ENCODE results near the gene PDE4A. TPM values are rescaled to one million over a fixed set of nuclear protein-coding genes. Genes with fewer than 3 reads are reported as not detected.

The PDE4A gene
- total RNA-seq, 1 experiment from 2014 or later, result 0.20 TPM

DNA sequence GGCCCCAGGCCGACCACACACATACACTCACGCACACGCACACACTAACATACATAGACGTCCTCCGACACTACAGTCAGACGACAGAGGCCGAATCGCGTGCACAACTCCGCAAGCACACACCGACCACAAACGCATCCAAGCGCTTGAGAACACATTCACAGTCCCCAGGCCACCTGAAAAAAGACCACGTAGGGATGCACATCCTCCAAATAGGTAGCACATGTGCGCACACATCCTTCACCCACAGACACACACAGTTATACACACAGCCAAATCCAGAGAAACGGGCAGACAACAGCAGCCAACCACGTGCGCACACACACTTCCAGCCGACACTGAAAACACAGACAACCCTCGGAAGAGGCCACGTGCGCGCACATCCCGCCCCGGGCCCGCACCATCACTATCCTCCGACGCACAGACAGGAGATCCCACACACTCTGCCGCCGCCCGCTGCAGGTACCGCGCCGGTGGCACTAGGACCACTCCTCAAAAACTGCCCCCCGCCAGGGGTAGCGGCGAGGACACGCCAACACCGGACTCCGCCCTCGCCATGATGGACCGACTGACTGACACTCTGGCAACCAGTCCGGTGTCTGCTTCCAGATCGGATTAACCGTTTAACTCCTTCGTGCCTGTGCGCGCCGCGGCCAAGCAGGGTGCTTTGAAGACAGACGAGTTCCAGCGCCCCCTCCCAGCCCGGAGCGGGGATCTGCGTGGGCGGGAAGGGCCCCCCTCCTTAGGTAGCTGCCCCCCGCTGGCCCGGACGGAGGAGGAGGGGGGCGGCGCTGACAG, 493 bp upstream of the PDE4A start:
- in situ Hi-C loops (cut with HindIII; ENCODE audit: low pct_unique_long_range_greater_than_20kb, low sequenced_read_pairs), result no loop called here
- DNase-seq (ENCODE audit: low read depth), result peak; percentile 86

DNA sequence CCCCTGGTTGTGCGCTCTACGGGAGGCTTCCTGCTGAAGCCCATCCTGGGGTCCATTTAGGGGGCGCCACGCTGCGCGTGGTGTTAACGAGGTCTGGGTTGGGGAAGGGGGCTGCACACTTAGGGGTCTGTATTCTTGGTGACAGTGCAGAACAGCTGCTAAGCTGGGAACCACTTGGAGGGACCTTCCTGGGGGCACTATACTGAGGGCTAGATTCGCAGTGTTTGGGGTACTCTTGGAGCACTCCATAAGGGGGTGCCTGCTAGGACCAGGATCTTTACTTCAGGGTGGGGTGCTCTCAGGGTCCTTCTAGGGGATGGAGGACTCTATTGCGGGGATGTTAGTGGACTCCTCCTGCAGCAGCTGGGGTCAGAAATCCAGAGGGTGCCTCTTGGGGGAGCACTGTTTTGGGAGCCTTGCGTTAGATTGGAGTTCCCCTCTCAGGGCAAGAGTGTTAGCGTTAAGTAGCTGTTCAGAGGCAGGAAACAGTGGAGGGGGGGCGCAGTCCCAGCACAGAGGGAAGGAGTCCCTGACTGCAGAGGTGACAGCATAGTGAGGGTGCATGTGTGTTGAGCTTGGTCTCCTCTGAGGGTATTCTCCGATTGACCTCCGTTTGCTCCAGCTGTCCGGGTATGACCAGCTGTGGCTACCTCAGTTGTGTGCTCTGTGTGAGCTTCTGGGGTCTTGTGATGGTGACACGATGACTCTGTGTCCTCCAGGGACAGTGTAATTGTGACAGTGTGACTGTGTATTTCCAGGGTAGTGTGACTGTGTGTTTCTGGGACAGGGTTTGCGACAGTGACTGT, 1.1 kb downstream of the PDE4A start:
- in situ Hi-C loops (cut with HindIII; ENCODE audit: low pct_unique_long_range_greater_than_20kb, low sequenced_read_pairs), result no loop called here

DNA sequence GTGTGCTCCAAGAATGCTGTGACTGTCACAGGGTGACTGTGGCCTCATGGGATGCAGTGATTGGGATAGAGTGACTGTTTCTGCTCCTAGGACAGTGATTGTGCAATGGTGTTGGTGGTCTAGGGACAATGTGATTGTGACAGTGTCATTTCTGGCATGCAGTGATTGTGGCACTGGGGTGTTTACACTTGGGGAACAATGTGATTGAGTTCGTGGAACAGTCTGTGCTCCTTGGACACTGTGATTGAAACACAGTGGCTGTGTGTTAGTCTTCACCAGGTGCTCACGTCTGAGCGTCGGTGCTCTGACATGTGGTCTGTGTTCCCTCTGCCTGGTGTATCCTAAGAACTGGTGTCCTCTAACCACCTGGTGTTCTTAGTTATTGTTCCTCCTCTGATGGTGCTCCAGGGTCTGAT, 1.7 kb downstream of the PDE4A start:
- DNase-seq (ENCODE audit: low read depth), result no peak
- in situ Hi-C loops (cut with HindIII; ENCODE audit: low pct_unique_long_range_greater_than_20kb, low sequenced_read_pairs), result no loop called here

More for the DNA sequence above, 1.1 kb downstream of the PDE4A start:
- DNase-seq (ENCODE audit: low read depth), result no peak

DNA sequence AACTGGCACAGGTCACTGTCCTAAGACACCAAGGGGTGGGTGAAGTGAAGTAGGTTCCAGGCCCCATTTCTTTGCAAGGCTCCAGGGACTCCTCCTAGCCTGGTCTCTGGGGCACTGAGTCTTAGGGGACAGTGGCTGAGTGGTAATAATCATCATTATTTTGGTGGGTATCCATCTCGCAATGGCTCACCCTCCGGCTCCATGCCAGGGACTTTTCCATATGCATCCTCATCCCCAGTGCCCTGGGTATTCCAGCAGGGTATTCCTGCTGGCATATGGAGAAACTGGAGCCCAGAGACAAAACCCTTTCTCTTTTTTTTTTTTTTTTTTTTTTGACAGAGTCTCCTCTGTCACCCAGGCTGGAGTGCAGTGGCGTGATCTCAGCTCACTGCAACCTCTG, 2.5 kb downstream of the PDE4A start:
- no peak for DNase-seq (ENCODE audit: low read depth)
- in situ Hi-C loops (cut with HindIII; ENCODE audit: low pct_unique_long_range_greater_than_20kb, low sequenced_read_pairs), result no loop called here

DNA sequence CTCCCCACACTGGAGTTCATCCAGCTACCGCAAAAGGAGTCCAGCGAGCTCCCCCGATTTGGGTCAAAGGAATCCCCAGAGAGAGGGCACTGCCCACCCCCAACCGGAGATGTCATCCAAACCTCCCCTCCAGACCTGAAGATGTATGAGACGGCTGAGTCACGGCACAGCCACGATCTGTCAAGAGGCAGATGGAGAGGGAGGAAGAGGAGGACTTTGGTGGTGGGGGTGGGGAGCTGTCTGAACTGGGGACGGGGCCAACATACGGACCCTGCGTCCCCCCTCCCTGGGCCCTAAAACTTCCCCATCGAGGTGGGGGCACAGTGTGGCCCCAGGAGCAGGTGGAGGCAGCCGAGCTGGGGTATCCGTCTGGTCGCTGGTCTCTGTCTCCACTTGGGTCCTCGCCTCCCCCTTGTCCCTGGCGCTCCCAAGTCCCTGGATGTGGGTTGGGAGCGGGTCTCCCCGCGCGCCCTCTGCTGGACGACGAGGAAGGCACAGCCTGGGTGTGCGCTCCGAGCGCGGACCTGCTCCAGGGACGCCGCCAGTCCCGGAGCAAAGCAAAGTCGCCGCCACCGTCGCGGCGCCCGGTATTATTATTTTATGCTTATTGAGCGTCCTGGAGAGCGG, 3.8 kb downstream of the PDE4A start:
- in situ Hi-C loops (cut with HindIII; ENCODE audit: low pct_unique_long_range_greater_than_20kb, low sequenced_read_pairs), result no loop called here
- peak; percentile 74 for DNase-seq (ENCODE audit: low read depth)

DNA sequence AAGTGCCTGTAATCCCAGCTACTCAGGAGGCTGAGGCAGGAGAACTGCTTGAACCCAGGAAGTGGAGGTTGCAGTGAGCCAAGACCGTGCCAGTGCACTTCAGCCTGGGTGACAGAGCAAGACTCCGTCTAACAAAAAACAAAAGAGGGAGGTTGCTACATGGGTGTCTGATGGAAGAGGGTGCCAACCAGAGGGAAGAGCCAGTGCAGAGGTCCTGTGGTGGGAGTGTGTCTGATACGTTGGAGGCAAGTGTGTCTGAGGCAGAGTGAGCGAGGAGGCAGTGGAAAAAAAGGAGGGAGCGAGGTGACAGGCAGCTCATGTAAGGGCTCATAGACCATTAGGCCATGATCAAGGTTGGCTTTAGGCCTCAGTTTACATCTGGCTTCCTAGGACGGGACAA, 6.8 kb downstream of the PDE4A start:
- no peak for DNase-seq (ENCODE audit: low read depth)
- in situ Hi-C loops (cut with HindIII; ENCODE audit: low pct_unique_long_range_greater_than_20kb, low sequenced_read_pairs), result no loop called here

DNA sequence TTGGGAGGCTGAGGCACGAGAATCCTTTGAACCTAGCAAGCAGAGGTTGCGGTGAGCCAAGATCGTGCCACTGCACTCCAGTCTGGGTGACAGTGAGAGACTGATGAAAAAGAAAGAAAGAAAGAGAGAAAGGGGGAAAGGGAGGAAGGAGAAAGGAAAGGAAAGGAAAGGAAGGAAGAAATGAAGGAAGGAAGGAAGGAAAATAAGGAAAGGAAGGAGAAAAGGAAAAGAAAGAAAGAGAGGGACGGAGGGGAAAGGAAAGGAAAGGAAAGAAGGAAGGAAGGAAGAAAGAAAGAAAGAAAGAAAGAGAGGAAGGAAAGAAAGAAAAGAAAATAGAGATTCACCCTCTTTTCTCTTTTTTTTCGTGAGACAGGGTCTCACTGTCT, 8.7 kb downstream of the PDE4A start:
- in situ Hi-C loops (cut with HindIII; ENCODE audit: low pct_unique_long_range_greater_than_20kb, low sequenced_read_pairs), result no loop called here

DNA sequence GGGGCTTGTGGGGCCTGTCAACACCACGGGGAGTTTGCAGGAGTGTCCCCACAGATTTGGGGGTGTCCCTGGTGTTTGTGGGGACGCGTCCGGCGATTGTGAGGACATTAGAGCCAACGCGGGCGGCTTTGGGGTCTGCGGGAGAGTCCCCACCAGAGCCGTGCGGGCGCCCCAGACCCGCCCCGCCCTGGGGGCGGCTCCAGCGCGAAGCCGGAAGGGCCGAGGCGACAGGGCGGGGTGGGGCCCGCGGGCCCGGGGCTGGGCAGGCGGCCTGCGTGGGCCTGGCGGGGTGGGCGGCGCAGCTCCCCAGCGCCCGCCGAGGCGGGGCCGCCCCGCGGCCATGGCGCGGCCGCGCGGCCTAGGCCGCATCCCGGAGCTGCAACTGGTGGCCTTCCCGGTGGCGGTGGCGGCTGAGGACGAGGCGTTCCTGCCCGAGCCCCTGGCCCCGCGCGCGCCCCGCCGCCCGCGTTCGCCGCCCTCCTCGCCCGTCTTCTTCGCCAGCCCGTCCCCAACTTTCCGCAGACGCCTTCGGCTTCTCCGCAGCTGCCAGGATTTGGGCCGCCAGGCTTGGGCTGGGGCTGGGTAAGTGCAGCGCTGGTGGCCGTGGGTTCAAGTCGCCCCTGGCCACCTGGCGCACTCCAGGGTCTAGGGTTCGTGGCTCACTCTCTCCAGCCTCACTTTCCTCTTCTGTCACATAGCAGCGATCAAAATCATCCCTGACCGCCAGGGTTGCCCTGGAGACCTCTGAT, 10.3 kb downstream of the PDE4A start:
- in situ Hi-C loops (cut with HindIII; ENCODE audit: low pct_unique_long_range_greater_than_20kb, low sequenced_read_pairs), result no loop called here
- DNase-seq (ENCODE audit: low read depth), result no peak

More for the DNA sequence above, 8.7 kb downstream of the PDE4A start:
- no peak for DNase-seq (ENCODE audit: low read depth)

DNA sequence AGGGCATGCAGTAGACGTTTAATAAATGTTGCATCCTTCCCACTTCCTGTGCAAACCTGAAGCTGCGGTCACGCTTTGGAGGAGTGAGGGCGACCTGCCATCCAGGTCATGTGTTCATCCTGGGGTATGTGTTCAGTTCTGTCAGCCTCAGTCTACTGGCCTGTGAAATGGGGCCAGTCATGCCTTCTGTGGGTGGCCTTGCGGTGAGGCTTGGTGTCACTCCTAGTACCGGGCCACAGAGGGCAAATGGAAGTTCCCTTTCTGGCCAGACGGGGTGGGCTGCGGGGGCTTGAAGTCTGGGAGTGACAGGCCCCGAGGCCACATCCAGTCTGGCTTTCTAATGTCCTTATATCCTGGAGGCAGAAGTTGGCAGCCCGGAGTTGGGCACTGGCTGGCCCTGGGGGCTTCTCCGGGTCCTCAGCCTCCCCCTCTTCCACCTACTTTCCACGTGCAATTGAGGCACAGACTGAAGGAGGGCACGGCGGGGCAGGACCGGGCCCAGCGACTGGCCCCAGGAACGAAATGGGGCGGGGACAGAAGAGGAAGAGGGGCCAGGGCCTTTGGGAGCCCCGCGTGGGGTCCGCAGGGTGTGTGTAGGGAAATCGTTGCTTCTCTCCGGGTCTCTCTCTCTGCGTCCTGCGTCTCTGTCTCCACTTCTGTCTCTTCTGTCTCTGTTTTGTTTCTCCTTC, 11.1 kb downstream of the PDE4A start:
- DNase-seq (ENCODE audit: low read depth), result no peak
- in situ Hi-C loops (cut with HindIII; ENCODE audit: low pct_unique_long_range_greater_than_20kb, low sequenced_read_pairs), result no loop called here

DNA sequence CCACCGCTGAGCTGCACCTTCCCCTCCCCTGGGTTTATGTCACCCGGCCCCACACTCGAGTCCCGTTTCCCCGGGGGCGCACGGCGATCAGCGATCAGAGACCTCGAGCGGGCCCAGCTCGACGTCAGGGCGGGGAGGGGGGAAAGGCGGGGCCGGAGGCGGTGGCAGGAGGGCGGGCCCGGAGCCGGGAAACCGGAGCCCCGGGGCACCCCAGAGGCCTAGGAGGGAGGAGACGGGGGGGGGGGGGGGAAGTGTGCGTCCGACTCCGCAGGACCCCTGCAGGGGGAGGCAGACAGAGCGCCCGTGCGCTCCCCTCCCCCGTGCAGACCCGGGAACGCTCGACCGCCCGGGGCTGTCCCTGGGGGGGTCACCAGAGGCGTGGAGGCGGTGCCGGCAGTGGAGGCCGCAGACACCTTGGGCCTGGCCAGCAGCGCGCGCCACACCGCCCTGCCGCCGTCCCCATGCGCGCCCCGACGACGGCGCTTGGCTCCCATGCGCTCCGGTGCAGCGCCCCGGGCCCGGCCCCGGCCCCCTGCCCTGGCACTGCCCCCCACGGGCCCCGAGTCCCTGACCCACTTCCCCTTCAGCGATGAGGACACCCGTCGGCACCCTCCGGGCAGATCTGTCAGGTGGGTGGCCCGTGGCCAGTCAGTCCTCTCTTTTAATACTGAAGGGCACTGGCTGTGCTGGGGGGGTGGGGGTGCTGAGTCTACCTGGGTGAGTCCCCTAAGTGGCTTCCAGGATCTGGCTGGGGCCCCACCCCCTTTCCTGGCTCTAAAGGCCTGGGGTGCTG, 11.8 kb downstream of the PDE4A start:
- DNase-seq (ENCODE audit: low read depth), result no peak

DNA sequence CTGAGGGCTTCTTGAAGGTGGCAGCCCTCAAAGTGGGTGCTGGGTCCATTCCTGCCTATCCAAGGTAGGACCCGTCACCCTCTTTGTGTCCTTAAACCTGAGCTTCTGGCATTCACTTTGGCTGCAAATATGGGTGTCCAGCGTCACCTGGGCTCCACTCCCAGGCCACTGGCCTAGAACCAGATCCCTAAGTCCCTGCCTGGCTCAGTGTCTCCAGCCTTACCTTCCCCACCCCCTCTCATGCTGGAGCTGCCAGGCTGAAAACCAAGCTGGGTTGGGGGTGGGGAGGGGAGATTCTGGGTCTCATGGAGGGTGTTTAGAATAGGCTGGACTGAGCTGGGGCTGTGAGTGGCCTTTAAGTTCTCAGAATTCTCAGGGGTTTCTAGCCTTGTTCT, 12.4 kb downstream of the PDE4A start:
- in situ Hi-C loops (cut with HindIII; ENCODE audit: low pct_unique_long_range_greater_than_20kb, low sequenced_read_pairs), result no loop called here
- DNase-seq (ENCODE audit: low read depth), result no peak

More for the DNA sequence above, 11.8 kb downstream of the PDE4A start:
- in situ Hi-C loops (cut with HindIII; ENCODE audit: low pct_unique_long_range_greater_than_20kb, low sequenced_read_pairs), result no loop called here

DNA sequence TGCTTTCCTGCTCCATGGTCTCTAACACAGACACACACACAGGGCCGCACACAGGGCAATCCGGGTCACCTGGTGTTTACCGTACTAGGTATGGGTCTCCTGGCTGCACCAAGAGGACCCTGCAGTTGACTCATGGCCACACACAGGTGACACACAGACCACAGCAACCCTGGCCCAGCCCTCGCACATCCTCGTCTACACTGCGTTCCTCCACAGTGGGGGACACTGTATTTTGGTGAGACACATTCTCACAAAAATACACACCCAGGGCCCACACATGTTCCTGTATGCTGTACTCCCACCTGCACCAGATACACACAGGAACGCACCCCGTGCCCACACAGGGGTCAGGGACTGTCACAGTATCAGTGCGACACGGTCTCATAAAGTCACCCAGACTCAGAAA, 12.8 kb downstream of the PDE4A start:
- in situ Hi-C loops (cut with HindIII; ENCODE audit: low pct_unique_long_range_greater_than_20kb, low sequenced_read_pairs), result no loop called here

DNA sequence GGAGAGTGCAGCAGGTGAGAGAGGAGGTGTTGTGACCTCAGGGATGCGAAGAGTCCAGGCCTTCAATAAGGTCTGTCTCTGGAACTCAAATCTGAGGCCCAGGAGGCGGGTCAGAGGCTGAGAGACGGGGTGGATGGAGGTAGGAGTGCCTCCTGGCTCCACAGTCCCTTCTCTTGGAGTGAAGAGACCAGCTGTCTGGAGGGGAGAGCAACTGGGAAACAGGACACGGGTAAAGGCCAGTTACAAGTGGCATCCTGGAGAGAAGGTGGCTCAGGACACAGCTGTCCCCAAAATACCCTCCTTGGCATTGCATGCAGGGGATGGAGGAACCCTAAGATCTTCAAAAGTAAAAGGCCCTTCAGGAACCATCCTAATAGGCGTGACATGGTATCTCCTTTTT, 19.2 kb downstream of the PDE4A start:
- in situ Hi-C loops (cut with HindIII; ENCODE audit: low pct_unique_long_range_greater_than_20kb, low sequenced_read_pairs), result no loop called here
- no peak for DNase-seq (ENCODE audit: low read depth)

More for the DNA sequence above, 12.8 kb downstream of the PDE4A start:
- no peak for DNase-seq (ENCODE audit: low read depth)

DNA sequence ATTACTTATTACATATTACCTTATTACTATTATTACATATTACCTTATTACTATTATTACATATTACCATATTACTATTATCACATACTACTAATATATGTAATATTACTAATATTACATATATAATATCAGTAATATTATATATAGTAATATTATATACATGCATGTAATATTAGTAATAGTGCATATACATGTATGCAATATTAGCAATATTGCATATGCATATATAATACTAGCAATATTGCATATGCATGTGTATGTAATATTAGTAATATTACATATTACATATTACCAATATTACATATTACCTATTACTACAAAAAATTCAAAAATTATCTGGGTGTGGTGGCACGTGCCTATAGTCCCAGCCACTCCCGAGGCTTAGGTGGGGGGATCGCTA, 22.4 kb downstream of the PDE4A start:
- no peak for DNase-seq (ENCODE audit: low read depth)
- in situ Hi-C loops (cut with HindIII; ENCODE audit: low pct_unique_long_range_greater_than_20kb, low sequenced_read_pairs), result no loop called here

DNA sequence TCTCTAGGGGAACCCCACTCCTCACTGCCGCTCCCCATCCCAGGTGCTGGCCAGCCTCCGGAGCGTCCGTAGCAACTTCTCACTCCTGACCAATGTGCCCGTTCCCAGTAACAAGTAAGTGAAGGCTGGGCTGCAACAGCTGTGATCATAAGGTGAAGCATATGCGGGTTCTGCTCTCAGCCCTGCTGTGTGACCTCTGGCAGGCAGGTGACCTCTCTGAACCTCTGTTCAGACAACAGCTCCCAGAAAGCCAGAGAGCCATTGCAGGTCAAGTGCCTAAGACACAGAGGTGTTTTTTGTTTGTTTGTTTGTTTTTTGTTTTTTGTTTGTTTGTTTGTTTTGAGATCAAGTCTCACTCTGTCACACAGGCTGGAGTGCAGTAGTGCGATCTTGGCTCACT, 28.7 kb downstream of the PDE4A start:
- DNase-seq (ENCODE audit: low read depth), result no peak
- in situ Hi-C loops (cut with HindIII; ENCODE audit: low pct_unique_long_range_greater_than_20kb, low sequenced_read_pairs), result no loop called here

DNA sequence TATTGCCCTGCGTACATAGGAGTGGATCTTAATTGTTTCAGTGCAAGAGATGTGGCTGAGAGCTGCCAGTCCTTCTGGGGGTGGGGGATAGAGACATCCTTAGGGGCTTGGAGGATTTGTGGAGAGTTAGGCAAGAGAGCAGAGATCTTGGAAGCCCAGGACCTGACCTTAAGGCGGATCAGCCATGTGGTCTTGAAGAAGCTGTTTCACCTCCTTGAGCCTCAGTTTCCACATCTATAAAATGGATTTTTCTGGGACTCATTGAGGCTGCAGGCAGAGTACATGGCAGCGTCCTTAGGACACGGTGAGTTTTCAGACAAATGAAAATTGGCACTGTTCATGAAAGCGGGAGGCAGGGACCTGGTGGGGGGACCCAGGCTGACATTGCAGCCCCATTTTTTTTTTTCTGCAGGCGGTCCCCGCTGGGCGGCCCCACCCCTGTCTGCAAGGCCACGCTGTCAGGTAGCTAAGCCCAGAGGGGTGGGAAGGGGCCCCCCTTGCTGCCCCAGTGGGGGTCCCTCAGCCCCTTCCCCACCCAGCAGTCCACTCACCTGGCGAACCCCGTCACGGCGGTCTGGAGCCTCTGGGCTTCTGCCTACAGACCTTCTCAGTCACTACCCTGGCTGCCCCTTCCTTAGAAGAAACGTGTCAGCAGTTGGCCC, 30.0 kb downstream of the PDE4A start:
- in situ Hi-C loops (cut with HindIII; ENCODE audit: low pct_unique_long_range_greater_than_20kb, low sequenced_read_pairs), result no loop called here
- no peak for DNase-seq (ENCODE audit: low read depth)
